ENCODE measurements around the gene DDX5.

DNA sequence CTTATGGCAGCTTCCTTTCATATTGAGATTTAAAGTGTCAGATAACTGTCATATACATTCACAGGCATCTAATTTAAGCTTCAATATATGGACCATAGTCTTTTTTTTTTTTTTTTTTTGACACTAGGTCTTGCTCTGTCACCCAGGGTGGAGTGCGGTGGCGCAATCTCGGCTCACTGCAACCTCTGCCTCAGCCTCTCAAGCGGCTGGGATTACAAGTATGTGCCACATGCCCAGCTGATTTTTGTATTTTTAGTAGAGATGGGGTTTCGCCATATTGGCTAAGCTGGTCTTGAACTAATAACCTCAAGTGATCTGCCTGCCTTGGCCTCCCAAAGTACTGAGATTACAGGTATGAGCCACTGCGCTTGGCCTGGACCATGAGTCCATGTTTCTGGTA is 14.3 kb upstream of the DDX5 start:
- no peak for TF ChIP-seq POLR2A (IDR thresholded peaks at IDR 0.05)
- TF ChIP-seq, protein P1, sequence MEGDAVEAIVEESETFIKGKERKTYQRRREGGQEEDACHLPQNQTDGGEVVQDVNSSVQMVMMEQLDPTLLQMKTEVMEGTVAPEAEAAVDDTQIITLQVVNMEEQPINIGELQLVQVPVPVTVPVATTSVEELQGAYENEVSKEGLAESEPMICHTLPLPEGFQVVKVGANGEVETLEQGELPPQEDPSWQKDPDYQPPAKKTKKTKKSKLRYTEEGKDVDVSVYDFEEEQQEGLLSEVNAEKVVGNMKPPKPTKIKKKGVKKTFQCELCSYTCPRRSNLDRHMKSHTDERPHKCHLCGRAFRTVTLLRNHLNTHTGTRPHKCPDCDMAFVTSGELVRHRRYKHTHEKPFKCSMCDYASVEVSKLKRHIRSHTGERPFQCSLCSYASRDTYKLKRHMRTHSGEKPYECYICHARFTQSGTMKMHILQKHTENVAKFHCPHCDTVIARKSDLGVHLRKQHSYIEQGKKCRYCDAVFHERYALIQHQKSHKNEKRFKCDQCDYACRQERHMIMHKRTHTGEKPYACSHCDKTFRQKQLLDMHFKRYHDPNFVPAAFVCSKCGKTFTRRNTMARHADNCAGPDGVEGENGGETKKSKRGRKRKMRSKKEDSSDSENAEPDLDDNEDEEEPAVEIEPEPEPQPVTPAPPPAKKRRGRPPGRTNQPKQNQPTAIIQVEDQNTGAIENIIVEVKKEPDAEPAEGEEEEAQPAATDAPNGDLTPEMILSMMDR (IDR thresholded peaks at IDR 0.05), result no peak
- no peak for TF ChIP-seq POLR2AphosphoS5 (IDR thresholded peaks at IDR 0.05)
